ENCODE results near the gene SLC44A3. TPM values are rescaled to one million over a fixed set of nuclear protein-coding genes. Genes with fewer than 3 reads are reported as not detected.

SLC44A3 gene
- total RNA-seq, 2 experiments from 2014 or later: not detected

DNA sequence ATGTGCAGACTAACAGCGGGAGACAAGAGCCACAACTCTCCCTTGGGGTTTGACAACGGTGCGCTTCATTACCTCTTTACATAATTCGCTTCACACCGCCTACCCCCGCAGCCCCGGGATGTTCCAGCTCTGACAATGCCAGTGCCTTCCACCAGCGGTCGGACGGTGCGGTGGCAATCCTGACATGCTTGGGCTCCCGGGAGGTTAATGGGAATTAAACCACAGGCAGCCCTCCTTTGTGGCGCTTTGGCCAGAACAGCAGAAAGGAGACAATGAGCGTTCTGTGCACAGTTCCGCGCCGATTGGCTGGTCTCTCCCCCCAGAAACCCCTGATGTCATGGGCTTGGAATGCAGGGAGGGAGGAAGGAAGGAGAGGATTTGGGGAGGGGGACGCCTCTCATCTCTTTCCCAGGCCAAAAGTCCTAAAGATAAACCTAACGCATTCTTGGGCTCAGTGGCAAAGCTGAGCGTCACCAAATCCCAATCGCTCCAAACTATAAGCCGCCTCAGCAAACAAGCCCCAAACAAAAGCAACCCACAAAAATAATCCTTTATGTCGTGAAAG, 105.5 kb downstream of the SLC44A3 start:
- intact Hi-C loops (cut with micrococcal nuclease): no loop called here
- CTCF ChIA-PET: no interaction called here
- H3K36me3 Mint-ChIP-seq (ENCODE audit: low read depth): peaks cover 2% of the 10 kb centered on the region
- peaks cover 15% of the 10 kb centered on the region for H3K4me1 Mint-ChIP-seq (ENCODE audit: low read depth)
- POLR2A ChIA-PET: interaction anchor here (0.9 kb wide), 1 partner anchor 50 kb away, joined by 3 read pairs; no protein-coding TSS in a partner anchor
- TF ChIP-seq, protein P1, sequence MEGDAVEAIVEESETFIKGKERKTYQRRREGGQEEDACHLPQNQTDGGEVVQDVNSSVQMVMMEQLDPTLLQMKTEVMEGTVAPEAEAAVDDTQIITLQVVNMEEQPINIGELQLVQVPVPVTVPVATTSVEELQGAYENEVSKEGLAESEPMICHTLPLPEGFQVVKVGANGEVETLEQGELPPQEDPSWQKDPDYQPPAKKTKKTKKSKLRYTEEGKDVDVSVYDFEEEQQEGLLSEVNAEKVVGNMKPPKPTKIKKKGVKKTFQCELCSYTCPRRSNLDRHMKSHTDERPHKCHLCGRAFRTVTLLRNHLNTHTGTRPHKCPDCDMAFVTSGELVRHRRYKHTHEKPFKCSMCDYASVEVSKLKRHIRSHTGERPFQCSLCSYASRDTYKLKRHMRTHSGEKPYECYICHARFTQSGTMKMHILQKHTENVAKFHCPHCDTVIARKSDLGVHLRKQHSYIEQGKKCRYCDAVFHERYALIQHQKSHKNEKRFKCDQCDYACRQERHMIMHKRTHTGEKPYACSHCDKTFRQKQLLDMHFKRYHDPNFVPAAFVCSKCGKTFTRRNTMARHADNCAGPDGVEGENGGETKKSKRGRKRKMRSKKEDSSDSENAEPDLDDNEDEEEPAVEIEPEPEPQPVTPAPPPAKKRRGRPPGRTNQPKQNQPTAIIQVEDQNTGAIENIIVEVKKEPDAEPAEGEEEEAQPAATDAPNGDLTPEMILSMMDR (IDR thresholded peaks at IDR 0.05): no peak
- peak overlapping the region; percentile 39 for H3K27ac Mint-ChIP-seq
- DNase-seq (peak; percentile 12), ATAC-seq (no peak)
- no peaks in the 10 kb centered on the region for H3K9me3 Mint-ChIP-seq
- H3K27me3 Mint-ChIP-seq: peaks cover 19% of the 10 kb centered on the region
- peak overlapping the region; percentile 85 for H3K4me3 Mint-ChIP-seq

DNA sequence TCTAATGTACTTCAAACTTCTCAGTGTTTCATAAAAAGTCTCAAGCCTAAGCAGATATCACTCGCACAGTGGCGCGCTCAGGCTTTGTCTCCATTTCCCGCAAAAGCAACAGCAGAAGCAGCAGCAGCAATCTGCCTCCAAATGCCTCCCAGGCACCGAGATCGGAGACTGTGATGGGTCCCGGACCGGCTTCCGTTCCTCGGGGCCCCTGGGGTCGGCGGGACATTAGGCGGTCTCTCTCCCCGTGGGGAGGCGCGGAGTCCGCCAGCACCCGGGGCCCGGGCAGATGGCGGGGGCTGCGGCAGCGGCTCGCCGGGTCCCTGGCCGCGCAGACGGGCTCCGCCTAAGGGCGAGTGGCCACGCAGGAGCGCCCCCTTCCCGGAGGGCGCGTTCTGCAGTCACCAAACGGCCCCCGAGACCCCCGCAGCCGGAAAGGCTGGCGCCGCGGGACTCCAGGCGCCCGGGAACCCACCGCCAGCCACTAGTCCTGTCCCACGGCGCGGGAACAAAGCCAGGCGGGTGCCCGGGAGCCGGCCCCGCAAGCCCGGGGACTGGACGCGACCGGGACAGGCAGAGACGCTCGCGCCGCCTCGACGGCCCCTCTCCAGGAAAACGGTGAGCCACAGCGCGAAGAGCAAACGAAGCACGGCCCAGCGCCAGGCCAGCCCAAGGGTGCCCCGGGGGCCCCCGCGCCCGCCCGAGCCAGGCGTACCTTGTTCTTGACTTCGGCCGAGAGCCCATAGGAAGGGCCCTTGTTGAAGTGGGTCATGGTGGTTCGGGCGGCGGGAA, 106.2 kb downstream of the SLC44A3 start:
- CTCF ChIA-PET: interaction anchor here (2.1 kb wide), 1 partner anchor 72 kb away, joined by 9 read pairs; no protein-coding TSS in a partner anchor
- Mint-ChIP-seq H3K27ac (peak overlapping the region; percentile 39), H3K4me3 (peak overlapping the region; percentile 85), H3K27me3 (peaks cover 19% of the 10 kb centered on the region), H3K9me3 (no peaks in the 10 kb centered on the region), H3K36me3 (ENCODE audit: low read depth) (peaks cover 2% of the 10 kb centered on the region), H3K4me1 (ENCODE audit: low read depth) (peaks cover 15% of the 10 kb centered on the region)
- peak; percentile 41 for ATAC-seq
- intact Hi-C loops (cut with micrococcal nuclease): no loop called here
- TF ChIP-seq, protein P1 (IDR thresholded peaks at IDR 0.05): no peak
- POLR2A ChIA-PET: interaction anchor here (0.6 kb wide), 1 partner anchor 1159 kb away, joined by 3 read pairs; no protein-coding TSS in a partner anchor
- peak; percentile 53 for DNase-seq

DNA sequence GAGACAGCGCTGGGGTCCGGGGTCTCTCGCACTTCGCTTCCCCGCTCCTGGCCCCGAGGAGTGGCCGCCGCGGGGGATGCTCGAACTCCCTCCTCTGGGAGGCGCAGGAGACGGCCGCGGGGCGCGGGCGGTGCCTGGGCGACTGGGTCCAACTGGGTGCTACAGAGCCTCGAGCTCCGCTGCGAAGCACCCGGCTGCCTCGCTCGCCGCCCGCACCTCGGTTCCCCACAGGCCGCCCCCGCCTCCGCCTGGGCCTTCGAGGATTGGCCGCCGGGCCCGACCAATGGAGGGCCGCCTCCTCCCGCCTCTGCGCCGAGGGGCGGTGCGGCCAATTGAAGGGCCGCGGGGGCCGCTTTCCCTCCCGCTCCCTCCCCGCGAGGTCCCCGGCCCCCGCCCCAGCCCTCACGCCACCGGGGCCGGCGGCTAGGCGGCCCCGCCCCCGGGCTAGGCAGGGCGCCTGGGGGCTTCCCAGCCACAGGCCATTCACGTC, 106.8 kb downstream of the SLC44A3 start, which contains the start of gene CNN3:
Gene CNN3 (minus strand): TSS at position 196 of the 490 bp plus-strand sequence. CDS start 216 bp downstream, outside the sequence.
- ChIA-PET POLR2A (interaction anchor here (0.6 kb wide), 1 partner anchor 1158 kb away, joined by 3 read pairs; no protein-coding TSS in a partner anchor), CTCF (interaction anchor here (1.6 to 2.1 kb wide), 3 partner anchors 20 to 116 kb away, joined by 3 to 9 read pairs (median 7); no protein-coding TSS in a partner anchor)
- peaks cover 15% of the 10 kb centered on the region for H3K4me1 Mint-ChIP-seq (ENCODE audit: low read depth)
- H3K27ac Mint-ChIP-seq: peak within 1 kb of the TSS; percentile 56
- intact Hi-C loops (cut with micrococcal nuclease): no loop called here
- H3K27me3 Mint-ChIP-seq: peaks cover 19% of the 10 kb centered on the region
- ATAC-seq (peak; percentile 88), DNase-seq (peak; percentile 83)
- peaks cover 2% of the 10 kb centered on the region for H3K36me3 Mint-ChIP-seq (ENCODE audit: low read depth)
- TF ChIP-seq, protein P1 (IDR thresholded peaks at IDR 0.05): no peak
- peak within 1 kb of the TSS; percentile 85 for H3K4me3 Mint-ChIP-seq
- no peaks in the 10 kb centered on the region for H3K9me3 Mint-ChIP-seq

DNA sequence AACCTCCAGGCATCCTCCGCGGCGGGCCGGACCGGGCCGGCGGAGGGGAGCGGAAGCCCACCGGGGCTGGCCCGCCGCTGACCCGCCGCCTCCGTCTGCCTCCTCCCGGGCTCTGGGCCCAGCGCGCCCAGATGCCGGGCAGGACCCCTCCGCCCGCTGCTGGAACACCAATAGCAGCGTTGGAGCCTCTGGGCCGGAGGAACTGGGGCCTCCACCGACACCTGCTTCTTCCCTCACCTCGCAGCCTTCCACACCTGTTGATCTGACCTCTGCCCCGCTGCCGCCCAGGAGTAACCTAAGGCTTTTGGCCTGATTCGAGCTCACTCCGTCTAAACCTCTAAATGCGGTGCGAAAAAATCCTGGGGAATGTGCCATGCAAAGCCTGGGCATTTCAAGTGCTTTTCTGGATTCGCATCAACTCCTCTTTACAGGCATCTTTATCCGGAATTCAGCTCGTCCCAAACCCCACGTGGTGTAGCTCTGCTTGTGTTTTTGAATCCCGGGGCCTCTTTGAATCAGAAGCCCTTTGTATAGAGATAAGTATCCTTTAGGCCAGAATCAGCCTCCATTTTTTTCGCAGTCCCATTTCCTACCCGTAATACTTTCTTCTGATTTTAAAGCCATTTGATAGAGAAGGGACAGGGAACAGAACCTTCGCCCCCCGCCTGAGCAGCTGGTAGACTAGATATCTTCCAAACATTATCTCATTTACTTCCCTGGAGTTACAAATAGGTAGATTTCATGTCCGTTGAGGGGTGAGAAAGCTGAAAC, 107.4 kb downstream of the SLC44A3 start:
- ATAC-seq (no peak), DNase-seq (peak; percentile 10)
- TF ChIP-seq, protein P1 (IDR thresholded peaks at IDR 0.05): no peak
- Mint-ChIP-seq H3K4me3 (peak overlapping the region; percentile 71), H3K27me3 (peaks cover 19% of the 10 kb centered on the region), H3K4me1 (ENCODE audit: low read depth) (peaks cover 15% of the 10 kb centered on the region), H3K36me3 (ENCODE audit: low read depth) (peaks cover 2% of the 10 kb centered on the region), H3K9me3 (no peaks in the 10 kb centered on the region), H3K27ac (peak overlapping the region; percentile 56)
- CTCF ChIA-PET: interaction anchor here (1.6 to 2.1 kb wide), 3 partner anchors 19 to 116 kb away, joined by 3 to 9 read pairs (median 7); no protein-coding TSS in a partner anchor
- POLR2A ChIA-PET: no interaction called here
- intact Hi-C loops (cut with micrococcal nuclease): no loop called here

Data from activated CD8-positive, alpha-beta T cell treated with anti-CD3 and anti-CD28 coated beads for 36 hours (primary cell).